IMR-90 (cell line): ENCODE measurements around the gene SH3RF1.

Experiments
- CEBPB ChIP-seq: IDR thresholded peaks from 2 replicates; pipeline ENCODE4 v1.6.1; 2012; ENCODE audit warnings: low read depth, low read length, improper control_type of control experiment
- MXI1 ChIP-seq: IDR thresholded peaks from 2 replicates; pipeline ENCODE4 v1.6.1; 2012; ENCODE audit warnings: low read depth, mild to moderate bottlenecking, low read length, moderate library complexity, borderline replicate concordance
- POLR2A ChIP-seq: IDR thresholded peaks from 2 replicates; pipeline ENCODE4 v1.6.1; 2012; ENCODE audit warnings: mild to moderate bottlenecking, low read depth, low read length
- RFX5 ChIP-seq: IDR thresholded peaks from 2 replicates; pipeline ENCODE4 v1.8.0; 2012; ENCODE audit warnings: low read depth, mild to moderate bottlenecking, low read length, moderate library complexity
- TF ChIP-seq, protein P1 (sequence below): conservative IDR thresholded peaks from 2 replicates; pipeline ENCODE4 v1.5.1; 2012; ENCODE audit warnings: mild to moderate bottlenecking, low read depth, low read length, improper control_type of control experiment
- TF ChIP-seq, protein P2 (sequence below): fragments of 150-350 bp; IDR thresholded peaks from 2 replicates; pipeline ENCODE4 v1.6.1; 2016; ENCODE audit warnings: low read depth, mild to moderate bottlenecking, low read length, moderate library complexity, borderline replicate concordance

DNA sequence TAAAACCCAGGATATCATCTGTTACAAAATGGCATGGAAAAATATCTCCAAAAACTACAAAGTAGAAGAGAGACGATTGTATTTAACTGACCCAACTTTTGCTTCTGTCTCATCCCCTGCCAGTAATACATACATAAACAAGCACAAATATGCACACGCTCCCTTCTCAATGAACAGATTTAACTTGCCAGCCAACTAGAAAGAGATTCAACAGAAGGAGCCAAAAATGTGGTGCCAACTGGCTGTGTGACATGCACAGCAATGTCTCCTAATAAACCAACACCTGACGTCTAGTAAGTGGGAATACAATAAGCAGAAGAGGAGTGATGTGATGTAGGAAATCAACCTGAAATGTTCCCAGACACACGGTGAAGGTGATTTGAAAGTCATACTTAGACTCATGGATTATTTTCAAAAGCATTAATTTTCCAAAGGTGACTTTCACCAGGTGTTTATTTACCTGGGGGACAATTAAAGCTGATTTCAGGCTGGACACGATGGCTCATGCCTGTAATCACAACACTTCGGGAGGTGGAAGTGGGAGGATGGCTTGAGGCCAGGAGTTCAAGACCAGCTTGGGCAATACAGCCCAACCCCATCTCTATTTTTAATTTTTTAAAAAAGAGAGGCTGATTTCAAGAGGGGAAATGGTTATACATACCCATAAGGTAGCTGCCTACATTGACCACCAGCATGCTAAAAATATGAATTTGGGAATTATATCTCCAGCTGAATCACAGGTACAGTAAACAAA is 33.7 kb downstream of the SH3RF1 start:
- TF ChIP-seq POLR2A (no peak), MXI1 (no peak), CEBPB (no peak), RFX5 (no peak)
- TF ChIP-seq, protein P1, sequence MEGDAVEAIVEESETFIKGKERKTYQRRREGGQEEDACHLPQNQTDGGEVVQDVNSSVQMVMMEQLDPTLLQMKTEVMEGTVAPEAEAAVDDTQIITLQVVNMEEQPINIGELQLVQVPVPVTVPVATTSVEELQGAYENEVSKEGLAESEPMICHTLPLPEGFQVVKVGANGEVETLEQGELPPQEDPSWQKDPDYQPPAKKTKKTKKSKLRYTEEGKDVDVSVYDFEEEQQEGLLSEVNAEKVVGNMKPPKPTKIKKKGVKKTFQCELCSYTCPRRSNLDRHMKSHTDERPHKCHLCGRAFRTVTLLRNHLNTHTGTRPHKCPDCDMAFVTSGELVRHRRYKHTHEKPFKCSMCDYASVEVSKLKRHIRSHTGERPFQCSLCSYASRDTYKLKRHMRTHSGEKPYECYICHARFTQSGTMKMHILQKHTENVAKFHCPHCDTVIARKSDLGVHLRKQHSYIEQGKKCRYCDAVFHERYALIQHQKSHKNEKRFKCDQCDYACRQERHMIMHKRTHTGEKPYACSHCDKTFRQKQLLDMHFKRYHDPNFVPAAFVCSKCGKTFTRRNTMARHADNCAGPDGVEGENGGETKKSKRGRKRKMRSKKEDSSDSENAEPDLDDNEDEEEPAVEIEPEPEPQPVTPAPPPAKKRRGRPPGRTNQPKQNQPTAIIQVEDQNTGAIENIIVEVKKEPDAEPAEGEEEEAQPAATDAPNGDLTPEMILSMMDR: no peak
- TF ChIP-seq, protein P2, sequence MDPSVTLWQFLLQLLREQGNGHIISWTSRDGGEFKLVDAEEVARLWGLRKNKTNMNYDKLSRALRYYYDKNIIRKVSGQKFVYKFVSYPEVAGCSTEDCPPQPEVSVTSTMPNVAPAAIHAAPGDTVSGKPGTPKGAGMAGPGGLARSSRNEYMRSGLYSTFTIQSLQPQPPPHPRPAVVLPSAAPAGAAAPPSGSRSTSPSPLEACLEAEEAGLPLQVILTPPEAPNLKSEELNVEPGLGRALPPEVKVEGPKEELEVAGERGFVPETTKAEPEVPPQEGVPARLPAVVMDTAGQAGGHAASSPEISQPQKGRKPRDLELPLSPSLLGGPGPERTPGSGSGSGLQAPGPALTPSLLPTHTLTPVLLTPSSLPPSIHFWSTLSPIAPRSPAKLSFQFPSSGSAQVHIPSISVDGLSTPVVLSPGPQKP: no peak
